Measurements from ENCODE around the gene CYLD.

The CYLD gene

GRCh38 chr16:50789757-50790156, 47.9 kb downstream of the CYLD start:
- DNase-seq = no peak

GRCh38 chr16:50791522-50791921, 49.6 kb downstream of the CYLD start:
- no peak for DNase-seq

- DNase-seq = no peak
These were observed 54.9 kb downstream of the CYLD start for GRCh38 chr16:50796829-50797228.

- DNase-seq = no peak
These were observed 55.6 kb downstream of the CYLD start for GRCh38 chr16:50797456-50797855.

- DNase-seq = no peak
These were observed 58.2 kb downstream of the CYLD start for GRCh38 chr16:50800074-50800473.

GRCh38 chr16:50801036-50801435, 59.1 kb downstream of the CYLD start:
- DNase-seq = no peak

GRCh38 chr16:50802000-50802399, 60.1 kb downstream of the CYLD start:
- no peak for DNase-seq

GRCh38 chr16:50802961-50803360, 61.1 kb downstream of the CYLD start:
- no peak for DNase-seq

- DNase-seq = no peak
These were observed 62.5 kb downstream of the CYLD start for GRCh38 chr16:50804290-50804907.

- peak; percentile 40 for DNase-seq
These were observed 64.5 kb downstream of the CYLD start for GRCh38 chr16:50806099-50807062.

- no peak for DNase-seq
These were observed 67.1 kb downstream of the CYLD start for GRCh38 chr16:50808929-50809538.

GRCh38 chr16:50809561-50809960, 67.7 kb downstream of the CYLD start:
- DNase-seq = no peak

- no peak for DNase-seq
These were observed 68.5 kb downstream of the CYLD start for GRCh38 chr16:50810241-50810965.

GRCh38 chr16:50812046-50812445, 70.2 kb downstream of the CYLD start:
- DNase-seq = no peak

GRCh38 chr16:50812876-50813466, 71.1 kb downstream of the CYLD start:
- no peak for DNase-seq

- DNase-seq = no peak
These were observed 72.2 kb downstream of the CYLD start for GRCh38 chr16:50814052-50814451.

- DNase-seq = no peak
These were observed 72.7 kb downstream of the CYLD start for GRCh38 chr16:50814541-50814940.

GRCh38 chr16:50815382-50815781, 73.5 kb downstream of the CYLD start:
- no peak for DNase-seq

- DNase-seq = no peak
These were observed 75.1 kb downstream of the CYLD start for GRCh38 chr16:50816901-50817555.

GRCh38 chr16:50818380-50818779, 76.5 kb downstream of the CYLD start:
- DNase-seq = no peak

GRCh38 chr16:50819706-50820105, 77.8 kb downstream of the CYLD start:
- no peak for DNase-seq

- no peak for DNase-seq
These were observed 78.3 kb downstream of the CYLD start for GRCh38 chr16:50820225-50820624.

Measured in NCI-H1048 (cell line).